CD4-positive, alpha-beta T cell treated with Interleukin-4 for 1 hour (primary cell): Measurements from ENCODE around the gene IL21R.

Source experiments
- DNase-seq, 2 donors: peaks; one replicate each; pipeline ENCODE4 v3.0.0-alpha.2; 2020 to 2022

IL21R gene

DNA sequence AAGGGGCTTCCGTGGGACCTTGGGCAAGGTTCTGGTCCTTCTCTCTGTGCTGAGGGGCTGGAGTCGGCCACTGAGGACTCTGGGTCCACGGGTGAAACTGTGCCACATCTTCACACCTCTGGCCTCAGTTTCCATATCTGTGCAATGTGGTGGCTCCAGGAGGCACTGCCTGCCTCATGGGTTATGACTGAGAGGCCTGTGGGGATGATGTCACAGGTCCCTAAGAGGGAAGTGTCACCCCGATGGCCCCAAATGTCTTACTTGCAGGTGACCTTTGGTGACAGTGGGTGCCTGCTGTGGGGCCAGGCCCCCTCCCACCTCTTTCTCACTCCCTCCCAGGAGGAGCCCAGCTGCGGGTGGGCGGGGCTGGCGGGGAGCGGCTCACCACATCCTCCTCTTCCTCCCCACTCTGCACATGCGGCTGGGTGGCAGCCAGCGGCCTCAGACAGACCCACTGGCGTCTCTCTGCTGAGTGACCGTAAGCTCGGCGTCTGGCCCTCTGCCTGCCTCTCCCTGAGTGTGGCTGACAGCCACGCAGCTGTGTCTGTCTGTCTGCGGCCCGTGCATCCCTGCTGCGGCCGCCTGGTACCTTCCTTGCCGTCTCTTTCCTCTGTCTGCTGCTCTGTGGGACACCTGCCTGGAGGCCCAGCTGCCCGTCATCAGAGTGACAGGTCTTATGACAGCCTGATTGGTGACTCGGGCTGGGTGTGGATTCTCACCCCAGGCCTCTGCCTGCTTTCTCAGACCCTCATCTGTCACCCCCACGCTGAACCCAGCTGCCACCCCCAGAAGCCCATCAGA is at the start of gene IL21R:
TSS of gene IL21R (plus strand) at position 407 of the 801 bp plus-strand sequence. CDS start 27,898 bp downstream, outside the sequence.
- peak; percentile 90 to 92 for DNase-seq

DNA sequence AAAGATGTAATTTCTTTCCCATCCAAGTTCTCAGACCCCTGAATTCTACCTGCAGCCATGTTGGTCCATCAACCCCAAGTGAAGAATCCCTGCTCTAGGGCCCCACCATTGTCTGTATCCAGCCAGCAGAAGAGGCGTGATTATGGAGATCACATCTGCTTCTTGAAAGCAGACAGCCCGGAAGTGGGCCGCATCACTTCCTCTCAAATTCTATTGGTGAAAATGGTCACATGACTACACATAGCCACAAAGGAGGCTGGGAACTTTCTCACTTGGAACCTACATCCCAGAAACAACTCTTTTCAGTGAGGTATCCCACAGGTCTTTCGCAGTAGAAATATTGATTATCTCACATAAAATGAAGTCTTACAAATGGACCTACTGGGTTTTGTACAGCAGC is 48.1 kb upstream of the IL21R start:
- no peak for DNase-seq

DNA sequence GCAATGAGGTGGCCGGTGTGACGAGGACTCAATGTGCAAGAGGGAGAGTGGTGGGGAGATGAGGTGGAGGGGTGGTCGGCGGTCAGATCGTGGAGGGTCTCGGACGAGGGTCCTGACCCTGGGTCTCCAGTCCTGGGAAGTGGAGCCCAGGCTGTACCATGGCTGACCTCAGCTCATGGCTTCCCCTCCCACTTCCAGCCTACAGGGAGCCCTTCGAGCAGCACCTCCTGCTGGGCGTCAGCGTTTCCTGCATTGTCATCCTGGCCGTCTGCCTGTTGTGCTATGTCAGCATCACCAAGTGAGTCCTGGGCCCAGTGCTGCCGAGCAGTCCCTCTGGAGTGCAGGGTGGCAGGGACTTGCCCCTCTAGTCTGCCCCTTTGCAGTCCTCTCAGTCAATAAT is 46.4 kb upstream of the IL21R start:
- DNase-seq, result peak; percentile 47 to 57

DNA sequence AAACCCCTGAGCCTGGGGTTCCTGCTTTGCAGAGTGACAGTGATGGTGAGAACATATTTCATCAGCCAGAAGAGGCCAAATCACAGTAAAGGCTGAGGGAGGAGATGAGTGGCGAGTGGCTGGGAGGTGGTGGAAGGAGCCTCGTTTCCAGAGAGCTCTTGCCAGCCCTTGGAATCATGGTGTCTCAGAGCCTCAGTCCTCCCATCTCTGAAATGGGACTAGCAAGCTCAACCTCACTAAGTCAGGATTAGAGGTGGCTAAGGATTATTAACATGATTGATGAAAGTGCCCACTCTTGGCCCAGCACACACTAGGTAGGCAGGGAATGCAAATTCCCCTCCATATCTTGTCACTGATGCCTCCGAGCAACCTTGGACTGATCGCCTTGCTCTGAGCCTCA is 45.2 kb upstream of the IL21R start:
- DNase-seq, result no peak

DNA sequence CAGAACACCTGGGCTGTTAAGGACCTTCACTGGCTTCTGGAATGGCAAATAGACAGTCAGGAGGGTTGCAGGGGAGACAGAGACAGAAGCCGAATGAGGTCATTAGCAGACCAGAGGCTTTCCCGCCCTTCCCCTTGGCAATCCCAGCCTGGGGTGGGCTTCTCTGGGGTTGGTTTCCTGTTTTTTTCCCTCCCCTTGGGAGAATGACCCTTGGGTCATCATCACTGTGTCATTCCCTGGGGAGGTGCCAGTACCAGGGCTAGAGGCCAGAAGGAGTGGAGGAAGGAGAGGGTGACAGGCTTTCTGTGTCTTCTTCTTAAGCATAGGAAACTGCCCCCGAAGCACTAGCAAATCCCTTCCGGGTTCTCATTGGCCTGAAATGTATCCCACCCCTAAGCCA is 42.9 kb upstream of the IL21R start:
- DNase-seq, result no peak

DNA sequence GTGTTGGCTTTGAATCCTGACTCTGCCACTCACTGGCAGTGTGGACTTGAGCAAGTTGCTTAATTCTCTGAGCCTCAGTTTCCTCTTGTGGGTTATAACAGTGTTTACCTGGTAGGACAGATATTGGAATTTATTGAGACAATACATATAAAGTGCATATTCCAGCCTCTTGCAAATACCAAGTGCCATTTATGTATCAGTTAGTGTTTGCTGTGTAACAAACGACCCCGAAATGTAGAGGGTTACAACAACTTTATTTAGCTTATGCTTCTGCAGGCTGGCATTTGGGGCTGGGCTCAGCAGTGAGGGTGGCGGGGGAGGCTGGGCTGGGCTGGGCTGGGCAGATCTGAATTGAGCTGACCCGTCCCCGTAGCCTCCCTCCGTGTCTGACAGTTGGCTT is 42.4 kb upstream of the IL21R start:
- DNase-seq, result no peak

DNA sequence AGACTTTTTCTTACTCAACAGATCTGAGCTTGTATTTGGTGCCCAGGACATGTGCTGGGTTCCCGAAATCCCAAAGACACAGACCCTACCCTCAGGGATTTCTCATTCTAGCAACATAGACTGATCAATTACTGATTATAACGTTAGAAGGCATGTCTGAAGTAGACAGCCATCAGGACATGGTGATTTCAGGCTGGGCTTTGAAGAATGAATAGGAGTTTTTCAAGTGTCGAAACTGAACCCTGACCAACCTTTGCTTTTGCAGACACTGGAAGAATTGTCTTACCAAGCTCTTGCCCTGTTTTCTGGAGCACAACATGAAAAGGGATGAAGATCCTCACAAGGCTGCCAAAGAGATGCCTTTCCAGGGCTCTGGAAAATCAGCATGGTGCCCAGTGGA is 40.0 kb upstream of the IL21R start:
- no peak for DNase-seq

DNA sequence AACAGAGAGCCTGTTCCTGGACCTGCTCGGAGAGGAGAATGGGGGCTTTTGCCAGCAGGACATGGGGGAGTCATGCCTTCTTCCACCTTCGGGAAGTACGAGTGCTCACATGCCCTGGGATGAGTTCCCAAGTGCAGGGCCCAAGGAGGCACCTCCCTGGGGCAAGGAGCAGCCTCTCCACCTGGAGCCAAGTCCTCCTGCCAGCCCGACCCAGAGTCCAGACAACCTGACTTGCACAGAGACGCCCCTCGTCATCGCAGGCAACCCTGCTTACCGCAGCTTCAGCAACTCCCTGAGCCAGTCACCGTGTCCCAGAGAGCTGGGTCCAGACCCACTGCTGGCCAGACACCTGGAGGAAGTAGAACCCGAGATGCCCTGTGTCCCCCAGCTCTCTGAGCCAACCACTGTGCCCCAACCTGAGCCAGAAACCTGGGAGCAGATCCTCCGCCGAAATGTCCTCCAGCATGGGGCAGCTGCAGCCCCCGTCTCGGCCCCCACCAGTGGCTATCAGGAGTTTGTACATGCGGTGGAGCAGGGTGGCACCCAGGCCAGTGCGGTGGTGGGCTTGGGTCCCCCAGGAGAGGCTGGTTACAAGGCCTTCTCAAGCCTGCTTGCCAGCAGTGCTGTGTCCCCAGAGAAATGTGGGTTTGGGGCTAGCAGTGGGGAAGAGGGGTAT is 39.3 kb upstream of the IL21R start:
- no peak for DNase-seq

DNA sequence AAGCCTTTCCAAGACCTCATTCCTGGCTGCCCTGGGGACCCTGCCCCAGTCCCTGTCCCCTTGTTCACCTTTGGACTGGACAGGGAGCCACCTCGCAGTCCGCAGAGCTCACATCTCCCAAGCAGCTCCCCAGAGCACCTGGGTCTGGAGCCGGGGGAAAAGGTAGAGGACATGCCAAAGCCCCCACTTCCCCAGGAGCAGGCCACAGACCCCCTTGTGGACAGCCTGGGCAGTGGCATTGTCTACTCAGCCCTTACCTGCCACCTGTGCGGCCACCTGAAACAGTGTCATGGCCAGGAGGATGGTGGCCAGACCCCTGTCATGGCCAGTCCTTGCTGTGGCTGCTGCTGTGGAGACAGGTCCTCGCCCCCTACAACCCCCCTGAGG is 38.7 kb upstream of the IL21R start:
- DNase-seq, result no peak

DNA sequence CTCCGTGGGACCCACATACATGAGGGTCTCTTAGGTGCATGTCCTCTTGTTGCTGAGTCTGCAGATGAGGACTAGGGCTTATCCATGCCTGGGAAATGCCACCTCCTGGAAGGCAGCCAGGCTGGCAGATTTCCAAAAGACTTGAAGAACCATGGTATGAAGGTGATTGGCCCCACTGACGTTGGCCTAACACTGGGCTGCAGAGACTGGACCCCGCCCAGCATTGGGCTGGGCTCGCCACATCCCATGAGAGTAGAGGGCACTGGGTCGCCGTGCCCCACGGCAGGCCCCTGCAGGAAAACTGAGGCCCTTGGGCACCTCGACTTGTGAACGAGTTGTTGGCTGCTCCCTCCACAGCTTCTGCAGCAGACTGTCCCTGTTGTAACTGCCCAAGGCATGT is 38.2 kb upstream of the IL21R start:
- no peak for DNase-seq

DNA sequence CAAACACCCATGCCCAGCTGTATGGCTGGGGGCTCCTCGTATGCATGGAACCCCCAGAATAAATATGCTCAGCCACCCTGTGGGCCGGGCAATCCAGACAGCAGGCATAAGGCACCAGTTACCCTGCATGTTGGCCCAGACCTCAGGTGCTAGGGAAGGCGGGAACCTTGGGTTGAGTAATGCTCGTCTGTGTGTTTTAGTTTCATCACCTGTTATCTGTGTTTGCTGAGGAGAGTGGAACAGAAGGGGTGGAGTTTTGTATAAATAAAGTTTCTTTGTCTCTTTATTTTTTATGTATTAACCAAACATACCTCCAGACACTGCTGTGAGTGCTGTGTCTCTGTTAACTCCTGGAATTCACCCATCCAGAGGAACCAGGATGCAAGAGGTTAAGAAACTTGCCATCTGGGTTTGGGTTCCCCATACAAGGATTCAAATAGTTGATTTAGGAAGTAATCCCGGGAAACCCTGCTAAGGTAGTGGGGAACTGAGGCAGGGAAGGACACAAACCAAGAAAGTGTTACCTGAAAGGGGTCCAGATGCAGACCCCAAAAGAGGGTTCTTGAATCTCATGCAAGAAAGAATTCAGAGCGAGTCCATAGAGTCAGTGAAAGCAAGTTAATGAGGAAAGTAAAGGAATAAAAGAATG is 37.4 kb upstream of the IL21R start:
- DNase-seq, result no peak

DNA sequence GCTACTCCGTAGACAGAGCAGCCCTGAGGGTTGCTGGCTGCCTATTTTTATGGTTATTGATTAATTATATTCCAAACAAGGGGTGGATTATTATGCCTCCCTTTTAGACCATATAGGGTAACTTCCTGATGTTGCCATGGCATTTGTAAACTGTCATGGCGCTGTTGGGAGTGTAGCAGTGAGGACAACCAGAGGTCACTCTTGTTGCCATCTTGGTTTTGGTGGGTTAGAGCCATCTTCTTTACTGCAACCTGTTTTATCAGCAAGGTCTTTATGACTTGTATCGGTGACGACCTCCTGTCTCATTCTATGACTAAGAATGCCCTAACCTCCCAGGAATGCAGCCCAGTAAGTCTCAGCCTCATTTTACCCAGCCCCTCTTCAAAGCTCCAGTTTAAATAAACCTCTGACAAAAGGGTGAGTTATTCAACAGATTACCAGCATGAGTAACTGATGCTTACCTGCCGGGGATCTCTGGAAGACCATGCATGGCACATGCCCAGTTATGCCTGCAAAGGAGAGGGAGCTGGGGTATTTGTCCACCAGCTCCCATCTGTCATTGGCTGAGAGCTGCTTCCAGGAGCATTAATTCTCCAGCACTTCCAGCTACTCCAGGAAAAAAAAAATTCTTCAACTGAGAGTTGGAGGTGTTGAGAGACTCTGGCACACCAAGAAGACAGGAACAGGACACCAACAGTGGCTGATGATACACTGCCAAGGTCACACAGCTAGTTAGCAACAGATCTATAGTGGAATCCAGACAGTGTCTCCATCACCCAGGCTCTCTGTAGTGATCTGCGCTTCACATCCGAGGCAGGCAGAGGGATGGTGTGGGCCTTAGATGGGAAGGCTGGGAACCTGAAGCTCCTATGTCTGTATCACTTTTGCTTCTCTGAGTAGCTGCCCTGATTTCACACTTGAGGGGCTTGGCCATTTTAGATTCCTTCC is 36.6 kb upstream of the IL21R start:
- DNase-seq, result no peak

DNA sequence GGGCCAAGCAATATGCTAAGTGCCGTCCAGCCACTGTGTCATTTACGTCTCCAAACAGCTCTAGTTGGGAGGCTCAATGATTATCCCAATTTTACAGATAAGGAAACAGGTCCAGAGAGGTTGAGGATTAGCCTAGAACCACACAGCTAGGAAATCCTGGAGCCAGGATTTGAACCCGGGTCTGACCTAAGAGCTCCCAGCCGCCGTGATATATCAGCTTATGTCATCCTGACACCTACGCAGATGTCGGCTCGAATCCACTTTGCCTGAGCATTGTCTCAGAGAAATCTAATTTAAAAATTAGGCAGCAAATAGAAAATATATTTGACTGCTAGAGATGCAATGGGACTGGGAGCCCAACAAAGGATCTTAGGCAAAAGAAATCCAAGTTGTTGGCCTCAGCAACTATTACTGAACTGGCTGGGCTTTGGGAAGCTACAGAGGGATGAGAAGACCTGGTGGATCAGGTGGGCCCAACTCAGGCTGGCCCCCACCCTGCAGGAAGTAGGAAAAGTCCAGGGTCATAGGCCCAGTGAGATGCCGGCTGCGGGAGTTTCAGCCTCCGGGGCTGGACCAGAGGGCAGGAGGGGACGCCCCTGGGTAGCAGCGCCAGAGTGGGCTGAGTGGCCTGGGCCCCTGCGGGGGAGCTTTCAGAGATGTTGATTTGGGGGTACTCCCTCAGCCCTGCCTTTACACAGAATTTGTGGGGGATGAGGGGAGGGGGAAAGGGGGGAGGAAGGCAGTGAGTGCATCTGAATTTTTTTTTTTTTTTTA is 35.1 kb upstream of the IL21R start:
- no peak for DNase-seq

DNA sequence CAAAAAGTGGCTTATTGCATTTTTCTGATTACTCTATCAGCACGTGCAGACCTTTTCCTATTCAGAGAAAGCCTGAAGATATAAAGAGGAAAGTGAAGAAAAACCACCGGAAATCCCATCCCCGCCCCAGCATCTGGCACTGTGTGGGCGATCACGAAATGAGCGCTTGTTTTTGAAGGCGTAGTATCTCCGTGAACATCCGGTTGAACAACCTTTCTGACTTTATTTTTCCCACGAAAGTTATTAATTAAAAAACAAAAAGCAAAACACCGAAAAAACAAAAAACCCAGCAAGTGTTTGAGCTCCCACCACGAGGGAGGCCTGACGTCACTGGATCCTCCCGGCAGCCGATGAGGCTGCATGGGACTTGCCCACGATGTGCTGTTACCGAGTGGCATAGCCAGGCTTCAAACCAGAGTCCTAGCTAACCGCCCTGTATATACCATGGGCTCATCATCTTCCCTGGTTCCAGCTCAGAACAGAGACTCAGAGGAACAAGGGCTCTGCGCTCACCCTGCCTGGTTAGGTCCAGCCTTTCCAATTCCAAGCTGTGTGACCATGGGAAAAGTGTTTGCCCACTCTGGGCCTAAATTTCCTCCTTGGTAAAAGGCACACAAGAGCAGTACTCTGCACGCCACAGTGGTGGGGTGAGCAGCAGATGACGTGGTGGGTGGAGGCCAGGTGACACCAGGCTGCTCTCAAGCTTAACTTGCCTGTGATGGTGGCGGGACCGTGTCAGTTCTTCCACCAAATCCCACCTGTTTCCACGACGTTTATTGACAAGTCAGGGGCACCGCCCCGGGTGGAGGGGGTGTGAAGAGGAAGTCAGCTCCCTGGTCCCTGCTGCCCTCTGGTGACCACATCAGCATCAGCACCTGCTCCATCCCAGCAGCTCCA is 34.3 kb upstream of the IL21R start:
- peak; percentile 92 to 94 for DNase-seq

DNA sequence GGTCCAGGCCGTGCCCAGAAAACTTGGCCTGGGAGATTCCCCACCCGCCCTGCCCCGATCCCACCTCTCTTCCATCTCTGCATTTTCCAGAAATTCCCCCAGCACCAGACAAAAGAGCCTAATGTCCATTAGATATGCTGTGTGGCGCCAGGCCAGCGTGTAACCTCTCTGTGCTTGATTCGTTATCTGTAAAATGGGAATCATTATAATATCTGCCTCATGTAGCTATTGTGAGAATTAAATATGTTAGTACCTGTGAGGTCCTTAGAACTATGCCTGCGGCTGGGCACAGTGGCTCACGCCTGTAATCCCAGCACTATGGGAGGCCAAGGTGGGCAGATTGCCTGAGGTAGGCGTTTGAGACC is 33.6 kb upstream of the IL21R start:
- no peak for DNase-seq

DNA sequence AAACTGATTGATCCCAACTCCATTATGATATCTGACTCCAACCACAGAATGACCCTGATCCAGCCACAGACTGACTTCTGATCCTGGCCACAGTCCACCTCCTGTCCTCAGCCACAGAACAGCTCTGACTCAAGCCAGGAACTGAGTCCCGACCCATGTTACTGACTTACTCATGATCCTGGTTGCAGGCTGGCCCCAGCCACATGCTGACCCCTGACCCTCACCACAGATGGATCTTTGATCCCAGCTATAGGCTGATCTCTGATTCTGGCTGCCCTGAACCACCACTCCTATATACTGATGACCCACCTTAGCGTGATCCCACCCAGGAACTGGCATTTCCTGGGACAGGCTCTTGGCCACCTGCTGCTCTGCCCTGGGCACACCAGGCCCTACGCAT is 32.2 kb upstream of the IL21R start:
- no peak for DNase-seq

DNA sequence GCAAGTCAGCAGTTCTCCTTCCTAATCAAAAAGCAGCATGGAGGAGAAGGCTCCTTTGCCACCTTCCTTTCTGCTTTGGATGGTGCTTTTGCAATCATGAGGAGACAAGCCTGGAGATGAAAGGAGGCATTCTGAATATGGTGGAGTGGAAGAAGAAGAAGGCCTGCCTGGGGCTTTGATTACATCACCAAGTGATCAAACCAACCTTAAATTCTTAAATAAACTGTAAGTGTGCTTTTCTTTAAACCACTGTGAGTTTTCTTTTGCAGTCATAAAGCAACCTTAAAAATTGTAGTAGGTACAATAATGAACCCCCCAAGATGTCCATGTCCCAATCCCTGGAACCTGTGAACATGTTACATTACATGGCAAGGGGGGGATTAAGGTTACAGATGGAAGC is 31.7 kb upstream of the IL21R start:
- DNase-seq, result no peak

DNA sequence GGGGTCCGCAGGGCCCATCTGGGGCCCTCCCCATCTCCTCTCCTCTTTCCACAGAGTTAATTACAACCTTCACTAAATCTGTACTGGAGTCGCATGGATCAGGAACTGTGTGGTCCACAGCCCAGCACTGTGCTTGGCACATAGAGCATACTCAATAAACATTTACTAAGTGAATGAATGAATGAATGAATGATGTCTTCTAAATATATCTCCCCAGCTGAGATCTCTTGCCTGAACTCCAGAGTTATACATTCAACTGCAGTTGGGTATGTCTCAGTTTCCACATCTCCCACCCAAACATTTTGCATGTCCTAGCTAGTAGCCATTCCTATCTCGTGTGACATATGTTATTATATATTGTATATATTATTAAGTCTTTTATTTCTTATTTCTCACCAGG is 28.7 kb upstream of the IL21R start:
- no peak for DNase-seq

DNA sequence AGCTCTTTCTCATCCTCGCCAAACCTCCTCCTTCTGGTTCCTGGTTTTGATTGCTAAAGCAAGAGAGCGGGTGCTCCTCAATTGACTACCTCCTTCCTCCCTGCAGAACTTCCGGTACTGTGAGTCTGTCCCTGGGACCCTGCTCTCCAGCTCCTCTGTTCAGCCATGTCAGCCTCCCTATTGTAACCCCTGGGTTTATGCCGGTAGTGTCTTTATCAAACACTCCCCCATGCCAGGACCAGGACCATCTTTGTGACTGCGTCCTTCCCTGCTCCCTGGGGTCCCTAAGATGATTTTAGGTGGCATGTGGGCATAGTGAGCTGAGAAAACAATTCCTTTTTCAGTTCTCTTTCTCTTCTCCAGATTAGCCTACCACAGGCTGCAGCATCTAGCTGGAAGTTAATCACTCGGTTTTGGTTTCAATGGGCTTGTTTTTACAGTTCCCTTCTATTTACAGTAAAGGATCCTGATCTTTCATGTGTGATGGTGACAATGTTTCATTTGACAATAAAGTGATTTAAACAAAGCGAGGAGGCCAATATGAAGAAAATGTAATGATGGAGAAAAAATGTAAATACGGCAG is 27.7 kb upstream of the IL21R start:
- DNase-seq, result no peak

DNA sequence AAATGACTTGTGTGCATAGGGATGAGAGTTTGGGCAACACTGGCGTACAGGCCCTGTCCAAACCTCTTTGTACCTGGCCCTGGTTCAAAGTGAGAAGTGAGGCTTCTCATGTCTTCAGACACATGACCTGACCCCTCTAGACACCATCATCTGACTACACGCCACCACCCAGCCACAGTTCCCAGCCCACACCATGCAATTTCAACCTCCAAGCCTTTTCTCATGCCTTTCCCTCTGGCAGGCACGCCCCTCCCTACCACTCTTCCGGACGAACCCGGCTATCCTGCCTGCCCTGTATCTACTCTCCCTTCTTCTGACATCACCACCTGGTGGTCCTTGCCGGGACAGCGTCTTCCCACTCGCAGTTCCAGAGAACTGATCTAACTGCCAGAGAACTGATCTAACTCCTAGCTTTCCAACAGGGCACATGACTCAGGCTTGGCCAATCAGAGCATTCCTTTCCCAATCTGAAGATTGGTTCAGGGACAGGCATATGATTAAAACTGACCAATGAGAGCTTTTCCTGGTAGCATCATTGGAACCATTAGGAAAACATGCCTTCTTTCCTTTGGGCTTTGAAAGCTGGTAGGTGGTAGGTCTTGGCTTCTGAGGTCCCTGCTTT is 27.1 kb upstream of the IL21R start:
- DNase-seq, result peak; percentile 56 to 78
